B cell (primary cell): ENCODE results near the gene NELL2. TPM values are rescaled to one million over a fixed set of nuclear protein-coding genes. Genes with fewer than 3 reads are reported as not detected.

Experiments used
- ATAC-seq: fragments of 200-7000 bp; cut with Tn5 transposase; one replicate; pipeline ENCODE4 v1.10.0; 2021; ENCODE audit warnings: low read depth, mild to moderate bottlenecking, moderate number of reproducible peaks, moderate library complexity
- CTCF ChIA-PET: fragments of 350-600 bp; sonication (Branson Sonifier 250); formaldehyde crosslinking; loops from one replicate; lab custom pipeline; 2021; ENCODE audit warnings: antibody characterized with exemption, inconsistent platforms; lab: Charles Lee
- POLR2A ChIA-PET: fragments of 350-600 bp; sonication (Branson Sonifier 250); formaldehyde crosslinking; loops from one replicate; lab custom pipeline; 2021; ENCODE audit warnings: antibody characterized with exemption; lab: Charles Lee
- DNase-seq: peaks from one replicate; pipeline ENCODE4 v3.0.0; 2013
- H2AFZ ChIP-seq: 2 replicates; pipeline ENCODE4 v1.6.1; 2012; ENCODE audit warnings: mild to moderate bottlenecking, low read depth, low read length; ENCODE audit not compliant: insufficient read depth, poor library complexity, severe bottlenecking
- H3K27ac ChIP-seq, 2 donors: 1 replicate in 1 of 2; 2 replicates in 1 of 2; pipeline ENCODE4 v1.5.1; 2012 to 2013; ENCODE audit warnings: low read length in 2 of 2, mild to moderate bottlenecking in 2 of 2, moderate library complexity in 1 of 2
- H3K27me3 ChIP-seq, 4 experiments: fragments of 200-600 bp in 1 of 4; sonication (generic) in 1 of 4; replicated peaks in 1 of 4; 1 replicate in 2 of 4; 2 replicates in 2 of 4; pipeline versions ENCODE4 v1.6.1 to v1.7.0; 2013 to 2016; ENCODE audit warnings: low read length in 3 of 4, mild to moderate bottlenecking in 2 of 4, mixed read lengths in 1 of 4, moderate library complexity in 1 of 4; ENCODE audit not compliant: insufficient read depth in 4 of 4, control insufficient read depth in 3 of 4; ENCODE audit errors: control extremely low read depth in 1 of 4
- H3K36me3 ChIP-seq, 2 experiments: replicated peaks in 1 of 2; 1 replicate in 1 of 2; 2 replicates in 1 of 2; pipeline versions ENCODE4 v1.6.1 to v1.7.1; 2013; ENCODE audit warnings: low read length in 1 of 2; ENCODE audit not compliant: insufficient read depth in 2 of 2, control insufficient read depth in 1 of 2; ENCODE audit errors: control extremely low read depth in 1 of 2, extremely low read depth in 1 of 2
- H3K4me1 ChIP-seq, 2 donors: fragments of 200-600 bp in 1 of 2; sonication (generic) in 1 of 2; 1 replicate in 1 of 2; 2 replicates in 1 of 2; pipeline versions ENCODE4 v1.5.1 to v1.6.1; 2013 to 2017; ENCODE audit warnings: low read length in 2 of 2; ENCODE audit not compliant: control insufficient read depth in 2 of 2, insufficient read depth in 2 of 2
- H3K4me2 ChIP-seq: replicated peaks from 2 replicates; pipeline ENCODE3; 2012; ENCODE audit warnings: mild to moderate bottlenecking, low read depth, low read length; ENCODE audit not compliant: poor library complexity, severe bottlenecking
- H3K4me3 ChIP-seq, 5 experiments: fragments of 200-600 bp in 1 of 5; sonication (generic) in 1 of 5; 1 replicate in 3 of 5; 2 replicates in 2 of 5; pipeline versions ENCODE4 v1.5.1 to v1.7.0; 2011 to 2016; ENCODE audit warnings: low read length in 4 of 5, mild to moderate bottlenecking in 4 of 5, low read depth in 2 of 5, control low read depth in 1 of 5, moderate library complexity in 1 of 5; ENCODE audit not compliant: insufficient read depth in 1 of 5; ENCODE audit errors: control extremely low read depth in 1 of 5, extremely low read depth in 1 of 5
- H3K79me2 ChIP-seq: fragments of 200-600 bp; sonication (generic); one replicate; pipeline ENCODE4 v1.6.0; 2016; ENCODE audit warnings: low read length; ENCODE audit not compliant: control insufficient read depth, insufficient read depth
- H3K9ac ChIP-seq: fragments of 200-600 bp; sonication (generic); 2 replicates; pipeline ENCODE4 v1.6.1; 2017; ENCODE audit warnings: mild to moderate bottlenecking, low read length, moderate library complexity
- H3K9me3 ChIP-seq, 3 donors: one replicate each; pipeline versions ENCODE4 v1.6.1 to v1.7.1; 2013; ENCODE audit warnings: low read length in 2 of 3; ENCODE audit not compliant: control insufficient read depth in 2 of 3, insufficient read depth in 1 of 3; ENCODE audit errors: control extremely low read depth in 1 of 3
- H4K20me1 ChIP-seq: 2 replicates; pipeline ENCODE4 v1.6.0; 2012; ENCODE audit warnings: mild to moderate bottlenecking, low read length; ENCODE audit not compliant: insufficient read depth, control insufficient read depth, poor library complexity, severe bottlenecking
- H3K27ac Mint-ChIP-seq: one replicate; pipeline ENCODE4 v1.8.0; 2021; ENCODE audit warnings: mixed read lengths
- H3K27me3 Mint-ChIP-seq: one replicate; pipeline ENCODE4 v1.8.0; 2021; ENCODE audit warnings: mixed read lengths
- H3K4me1 Mint-ChIP-seq: one replicate; pipeline ENCODE4 v1.8.0; 2021; ENCODE audit warnings: mixed read lengths
- H3K4me3 Mint-ChIP-seq: one replicate; pipeline ENCODE4 v1.8.0; 2021; ENCODE audit warnings: mixed read lengths
- H3K9me3 Mint-ChIP-seq: one replicate; pipeline ENCODE4 v1.8.0; 2022; ENCODE audit warnings: mixed read lengths; ENCODE audit not compliant: insufficient read depth
- EZH2 ChIP-seq: IDR thresholded peaks from 2 replicates; pipeline ENCODE4 v1.6.1; 2012; ENCODE audit warnings: borderline replicate concordance, low read depth, mild to moderate bottlenecking, moderate library complexity, low read length; ENCODE audit not compliant: insufficient read depth, poor library complexity, severe bottlenecking
- WGBS: methylation state at CpG from one replicate; pipeline ENCODE4 v1.1.5; 2013; ENCODE audit warnings: missing lambda C conversion rate; ENCODE audit not compliant: insufficient coverage; 5-methylcytosine and 5-hydroxymethylcytosine counted together
- intact Hi-C: fragments of 100-400 bp; cut with micrococcal nuclease; formaldehyde crosslinking; loops from one replicate; pipeline ENCODE4 v1.10.0; 2022
- polyA plus RNA-seq: library from polyadenylated mRNA; depleted of rRNA; stranded (reverse); fragments of >200 nt; gene quantifications from 2 replicates; pipeline ENCODE4 v1.2.3, GENCODE V29; 2012
- total RNA-seq, 2 donors: library from RNA; stranded (reverse); fragments of 120-200 nt in 1 of 2; gene quantifications; 1 replicate in 1 of 2; 2 replicates in 1 of 2; pipeline versions ENCODE4 v1.2.3 to v1.2.4, GENCODE V29; 2013 to 2022
- TF ChIP-seq, protein P1 (sequence below): fragments of 200-600 bp; IDR thresholded peaks from one replicate; pipeline ENCODE4 v1.8.0; 2022; ENCODE audit warnings: antibody characterized with exemption, mild to moderate bottlenecking

NELL2 gene
- total and polyA plus RNA-seq, 2 donors (not counting 1 experiment from before 2014, with no cell fraction given) = 0.22 TPM; not detected in 1

DNA sequence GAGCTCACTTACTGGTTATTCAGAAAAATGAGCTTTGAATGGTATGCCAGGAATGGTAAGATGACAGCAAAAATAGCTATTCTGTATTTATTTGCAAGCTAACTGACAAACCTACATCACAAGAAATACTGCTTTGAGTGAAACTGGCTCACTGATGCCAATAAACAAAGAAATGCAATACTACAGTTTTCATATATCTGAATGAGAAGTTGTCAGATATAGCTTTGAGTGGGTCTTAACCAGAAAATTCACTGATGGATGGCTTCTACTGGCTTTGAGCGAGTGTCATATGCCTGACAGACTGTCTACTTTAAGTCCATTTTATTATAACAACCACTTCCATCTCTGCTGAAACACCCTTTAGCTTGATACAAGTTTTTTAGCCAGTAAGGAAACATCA, 330.1 kb downstream of the NELL2 start:
- CTCF ChIA-PET = no interaction called here
- TF ChIP-seq, protein P1, sequence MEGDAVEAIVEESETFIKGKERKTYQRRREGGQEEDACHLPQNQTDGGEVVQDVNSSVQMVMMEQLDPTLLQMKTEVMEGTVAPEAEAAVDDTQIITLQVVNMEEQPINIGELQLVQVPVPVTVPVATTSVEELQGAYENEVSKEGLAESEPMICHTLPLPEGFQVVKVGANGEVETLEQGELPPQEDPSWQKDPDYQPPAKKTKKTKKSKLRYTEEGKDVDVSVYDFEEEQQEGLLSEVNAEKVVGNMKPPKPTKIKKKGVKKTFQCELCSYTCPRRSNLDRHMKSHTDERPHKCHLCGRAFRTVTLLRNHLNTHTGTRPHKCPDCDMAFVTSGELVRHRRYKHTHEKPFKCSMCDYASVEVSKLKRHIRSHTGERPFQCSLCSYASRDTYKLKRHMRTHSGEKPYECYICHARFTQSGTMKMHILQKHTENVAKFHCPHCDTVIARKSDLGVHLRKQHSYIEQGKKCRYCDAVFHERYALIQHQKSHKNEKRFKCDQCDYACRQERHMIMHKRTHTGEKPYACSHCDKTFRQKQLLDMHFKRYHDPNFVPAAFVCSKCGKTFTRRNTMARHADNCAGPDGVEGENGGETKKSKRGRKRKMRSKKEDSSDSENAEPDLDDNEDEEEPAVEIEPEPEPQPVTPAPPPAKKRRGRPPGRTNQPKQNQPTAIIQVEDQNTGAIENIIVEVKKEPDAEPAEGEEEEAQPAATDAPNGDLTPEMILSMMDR = no peak
- no peak for TF ChIP-seq EZH2

DNA sequence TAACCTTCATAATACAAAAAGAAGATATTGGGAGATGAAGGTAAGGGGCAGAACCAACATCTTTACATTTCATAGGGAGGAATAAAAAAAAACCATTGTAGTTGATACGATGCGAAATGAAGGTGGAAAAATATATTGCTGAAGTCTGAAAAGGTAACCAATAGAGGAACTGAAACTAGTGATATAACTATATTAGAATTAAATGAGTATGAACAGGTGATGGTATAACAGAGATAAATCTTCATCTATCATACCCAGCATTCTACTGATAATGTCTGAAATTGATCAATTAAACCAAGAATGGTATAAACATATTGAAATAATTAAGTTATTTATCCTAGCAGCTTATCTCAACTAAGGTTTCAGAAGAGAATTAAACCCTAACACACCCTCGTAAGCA, 332.1 kb downstream of the NELL2 start:
- TF ChIP-seq, protein P1 = no peak
- TF ChIP-seq EZH2 = no peak
- H3K4me1 Mint-ChIP-seq = no peaks in the 10 kb centered on the region
- ATAC-seq (no peak), DNase-seq (no peak)
- no peaks in the 10 kb centered on the region for H3K36me3 ChIP-seq
- H3K4me3 Mint-ChIP-seq = no peak overlapping the region
- H3K9ac ChIP-seq = no peak overlapping the region
- H3K79me2 ChIP-seq = no peaks in the 10 kb centered on the region
- H3K27me3 ChIP-seq = no peaks in the 10 kb centered on the region
- intact Hi-C loops = no loop called here
- no peaks in the 10 kb centered on the region for H3K9me3 Mint-ChIP-seq
- H3K27me3 Mint-ChIP-seq = no peaks in the 10 kb centered on the region
- no CpG with 5 or more reads among the region's 3 CpGs for WGBS
- POLR2A ChIA-PET = no interaction called here
- CTCF ChIA-PET = no interaction called here
- H3K4me2 ChIP-seq = no peak overlapping the region
- no peaks in the 10 kb centered on the region for H3K9me3 ChIP-seq
- no peak overlapping the region for H3K27ac Mint-ChIP-seq
- H3K27ac ChIP-seq = no peak overlapping the region
- no peaks in the 10 kb centered on the region for H3K4me1 ChIP-seq
- H3K4me3 ChIP-seq = no peak overlapping the region
- no peak overlapping the region for H2AFZ ChIP-seq
- H4K20me1 ChIP-seq = no peaks in the 10 kb centered on the region

More for the DNA sequence above, 330.1 kb downstream of the NELL2 start:
- no peaks in the 10 kb centered on the region for H3K27me3 ChIP-seq
- H2AFZ ChIP-seq = no peak overlapping the region
- H3K4me2 ChIP-seq = no peak overlapping the region
- H3K9me3 Mint-ChIP-seq = no peaks in the 10 kb centered on the region
- H3K4me3 ChIP-seq = no peak overlapping the region
- no peak overlapping the region for H3K27ac Mint-ChIP-seq
- no peaks in the 10 kb centered on the region for H3K9me3 ChIP-seq
- ATAC-seq (no peak), DNase-seq (no peak)
- intact Hi-C loops = no loop called here
- H4K20me1 ChIP-seq = no peaks in the 10 kb centered on the region
- no peaks in the 10 kb centered on the region for H3K36me3 ChIP-seq
- no peaks in the 10 kb centered on the region for H3K4me1 Mint-ChIP-seq
- no peaks in the 10 kb centered on the region for H3K27me3 Mint-ChIP-seq
- H3K4me3 Mint-ChIP-seq = no peak overlapping the region
- WGBS = no CpG with 5 or more reads among the region's 1 CpG
- H3K4me1 ChIP-seq = no peaks in the 10 kb centered on the region
- POLR2A ChIA-PET = no interaction called here
- no peaks in the 10 kb centered on the region for H3K79me2 ChIP-seq
- no peak overlapping the region for H3K27ac ChIP-seq
- no peak overlapping the region for H3K9ac ChIP-seq
